ENCODE data around the gene KIF12. TPM values are rescaled to one million over a fixed set of nuclear protein-coding genes. Genes with fewer than 3 reads are reported as not detected.
A peak's percentile ranks its signal among the peaks of the same experiment; 100 is the strongest.

KIF12 gene
- total RNA-seq, 1 donor from 2014 or later = not detected

GRCh38 chr9:114051706-114052105 lies 47.4 kb downstream of the KIF12 start:
- Histone ChIP-seq H3K27me3 (no peaks in the 10 kb centered on the region), H3K36me3 (peaks cover 27 to 42% of the 10 kb centered on the region in 2 donors), H3K9me3 (no peaks in the 10 kb centered on the region), H3K4me3 (no peak overlapping the region), H3K27ac (no peak overlapping the region), H3K4me1 (no peaks in the 10 kb centered on the region)
- intact Hi-C loops (cut with DNase I) = no loop called here
- DNase-seq (ENCODE audit: low spot score in 2 of 2) = peak in 1 of 2 donors; percentile 52
- TF ChIP-seq, protein P1, sequence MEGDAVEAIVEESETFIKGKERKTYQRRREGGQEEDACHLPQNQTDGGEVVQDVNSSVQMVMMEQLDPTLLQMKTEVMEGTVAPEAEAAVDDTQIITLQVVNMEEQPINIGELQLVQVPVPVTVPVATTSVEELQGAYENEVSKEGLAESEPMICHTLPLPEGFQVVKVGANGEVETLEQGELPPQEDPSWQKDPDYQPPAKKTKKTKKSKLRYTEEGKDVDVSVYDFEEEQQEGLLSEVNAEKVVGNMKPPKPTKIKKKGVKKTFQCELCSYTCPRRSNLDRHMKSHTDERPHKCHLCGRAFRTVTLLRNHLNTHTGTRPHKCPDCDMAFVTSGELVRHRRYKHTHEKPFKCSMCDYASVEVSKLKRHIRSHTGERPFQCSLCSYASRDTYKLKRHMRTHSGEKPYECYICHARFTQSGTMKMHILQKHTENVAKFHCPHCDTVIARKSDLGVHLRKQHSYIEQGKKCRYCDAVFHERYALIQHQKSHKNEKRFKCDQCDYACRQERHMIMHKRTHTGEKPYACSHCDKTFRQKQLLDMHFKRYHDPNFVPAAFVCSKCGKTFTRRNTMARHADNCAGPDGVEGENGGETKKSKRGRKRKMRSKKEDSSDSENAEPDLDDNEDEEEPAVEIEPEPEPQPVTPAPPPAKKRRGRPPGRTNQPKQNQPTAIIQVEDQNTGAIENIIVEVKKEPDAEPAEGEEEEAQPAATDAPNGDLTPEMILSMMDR (IDR thresholded peaks at IDR 0.05) = no peak

- intact Hi-C loops (cut with DNase I) = no loop called here
Measured at GRCh38 chr9:114051281-114051680, 47.8 kb downstream of the KIF12 start.

GRCh38 chr9:114050646-114051045 lies 48.4 kb downstream of the KIF12 start:
- Histone ChIP-seq H3K27me3 (no peaks in the 10 kb centered on the region), H3K9me3 (no peaks in the 10 kb centered on the region), H3K27ac (no peak overlapping the region), H3K4me3 (no peak overlapping the region), H3K4me1 (no peaks in the 10 kb centered on the region), H3K36me3 (peaks cover 27 to 42% of the 10 kb centered on the region in 2 donors)
- intact Hi-C loops (cut with DNase I) = no loop called here
- TF ChIP-seq, protein P1 (IDR thresholded peaks at IDR 0.05) = no peak
- DNase-seq (ENCODE audit: low spot score in 2 of 2) = peak in 1 of 2 donors; percentile 27

More at GRCh38 chr9:114051281-114051680, 47.8 kb downstream of the KIF12 start:
- DNase-seq (ENCODE audit: low spot score in 2 of 2) = peak in 1 of 2 donors; percentile 41
- H3K4me1 ChIP-seq = no peaks in the 10 kb centered on the region
- H3K36me3 ChIP-seq = peaks cover 27 to 42% of the 10 kb centered on the region in 2 donors
- no peak overlapping the region for H3K4me3 ChIP-seq
- TF ChIP-seq, protein P1 (IDR thresholded peaks at IDR 0.05) = no peak
- no peak overlapping the region for H3K27ac ChIP-seq
- no peaks in the 10 kb centered on the region for H3K9me3 ChIP-seq
- H3K27me3 ChIP-seq = no peaks in the 10 kb centered on the region

GRCh38 chr9:114050226-114050568 lies 48.9 kb downstream of the KIF12 start:
- no peak overlapping the region for H3K27ac ChIP-seq
- H3K27me3 ChIP-seq = no peaks in the 10 kb centered on the region
- peak in 1 of 2 donors; percentile 33 for DNase-seq (ENCODE audit: low spot score in 2 of 2)
- H3K4me1 ChIP-seq = no peaks in the 10 kb centered on the region
- intact Hi-C loops (cut with DNase I) = no loop called here
- H3K36me3 ChIP-seq = peaks cover 27 to 42% of the 10 kb centered on the region in 2 donors
- TF ChIP-seq, protein P1 (IDR thresholded peaks at IDR 0.05) = no peak
- H3K9me3 ChIP-seq = no peaks in the 10 kb centered on the region
- H3K4me3 ChIP-seq = no peak overlapping the region

DNA sequence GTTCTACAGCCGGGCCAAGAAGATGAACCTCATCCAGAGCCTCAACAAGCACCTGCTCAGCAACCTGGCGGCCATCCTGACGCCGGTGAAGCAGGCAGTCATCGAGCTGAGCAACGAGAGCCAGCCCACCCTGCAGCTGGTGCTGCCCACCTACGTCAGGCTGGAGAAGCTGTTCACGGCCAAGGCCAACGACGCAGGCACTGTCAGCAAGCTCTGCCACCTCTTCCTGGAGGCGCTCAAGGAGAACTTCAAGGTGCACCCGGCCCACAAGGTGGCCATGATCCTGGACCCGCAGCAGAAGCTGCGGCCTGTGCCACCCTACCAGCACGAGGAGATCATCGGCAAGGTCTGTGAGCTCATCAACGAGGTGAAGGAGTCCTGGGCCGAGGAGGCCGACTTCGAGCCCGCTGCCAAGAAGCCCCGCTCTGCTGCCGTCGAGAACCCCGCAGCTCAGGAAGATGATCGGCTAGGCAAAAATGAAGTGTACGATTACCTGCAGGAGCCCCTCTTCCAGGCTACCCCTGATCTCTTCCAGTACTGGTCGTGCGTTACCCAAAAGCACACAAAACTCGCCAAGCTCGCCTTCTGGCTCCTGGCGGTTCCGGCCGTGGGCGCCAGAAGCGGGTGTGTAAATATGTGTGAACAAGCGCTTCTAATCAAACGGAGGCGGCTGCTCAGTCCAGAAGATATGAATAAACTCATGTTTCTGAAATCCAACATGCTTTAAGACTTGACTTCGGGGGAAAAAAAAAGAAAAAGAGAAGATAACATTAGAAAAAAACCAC lies 49.5 kb downstream of the KIF12 start:
- intact Hi-C loops (cut with DNase I) = no loop called here
- H3K27ac ChIP-seq = no peak overlapping the region
- DNase-seq (ENCODE audit: low spot score in 2 of 2) = peak in 1 of 2 donors; percentile 52

More for the DNA sequence above, 49.5 kb downstream of the KIF12 start:
- Histone ChIP-seq H3K4me3 (no peak overlapping the region), H3K27me3 (no peaks in the 10 kb centered on the region), H3K36me3 (peaks cover 27 to 42% of the 10 kb centered on the region in 2 donors), H3K4me1 (no peaks in the 10 kb centered on the region), H3K9me3 (no peaks in the 10 kb centered on the region)
- TF ChIP-seq, protein P1 (IDR thresholded peaks at IDR 0.05) = no peak

All from ascending aorta (tissue), 2 donors.